Endothelial cell of umbilical vein (primary cell): ENCODE measurements around the gene FLRT2. TPM values are rescaled to one million over a fixed set of nuclear protein-coding genes. Genes with fewer than 3 reads are reported as not detected.

ENCODE experiments used
- BruUV-seq: library from RNA; stranded (reverse); fragments of 400-500 nt; replicated peaks from 2 replicates; lab custom pipeline; 2021; lab: Mats Ljungman, UMichigan
- CTCF ChIA-PET: fragments of 300-600, 350-600 bp; sonication (Branson Sonifier 250); formaldehyde crosslinking; loops from one replicate; lab custom pipeline; 2021; ENCODE audit warnings: antibody characterized with exemption, inconsistent platforms; lab: Charles Lee
- POLR2A ChIA-PET: fragments of 300-600, 350-600 bp; sonication (Branson Sonifier 250); formaldehyde crosslinking; loops from one replicate; lab custom pipeline; 2021; ENCODE audit warnings: antibody characterized with exemption, inconsistent platforms; lab: Charles Lee
- DNase-seq: peaks from one replicate; pipeline ENCODE4 v3.0.0-alpha.2; 2011; ENCODE audit warnings: low read depth, low spot score
- FAIRE-seq: peaks from 2 replicates; lab custom pipeline; 2011; peaks lifted over from hg19 to GRCh38; lab: Jason Lieb, UNC
- H2AFZ ChIP-seq: 2 replicates; pipeline ENCODE4 v1.6.0; 2012; ENCODE audit warnings: low read depth, low read length, control low read depth, inconsistent platforms
- H3K27ac ChIP-seq: 2 replicates; pipeline ENCODE4 v1.5.1; 2011; ENCODE audit warnings: low read depth, mild to moderate bottlenecking, control low read depth, low read length, moderate library complexity; ENCODE audit not compliant: insufficient read depth
- H3K27me3 ChIP-seq, 2 experiments: 2 replicates each; pipeline versions ENCODE4 v1.6.0 to v1.6.1; 2011; ENCODE audit warnings: low read length in 2 of 2, mixed read lengths in 1 of 2; ENCODE audit not compliant: control insufficient read depth in 2 of 2, insufficient read depth in 2 of 2
- H3K36me3 ChIP-seq, 2 experiments: 2 replicates in 1 of 2; 3 replicates in 1 of 2; pipeline ENCODE4 v1.5.1; 2011; ENCODE audit warnings: low read length in 2 of 2, mild to moderate bottlenecking in 1 of 2, moderate library complexity in 1 of 2; ENCODE audit not compliant: control insufficient read depth in 2 of 2, insufficient read depth in 2 of 2; ENCODE audit errors: extremely low read depth in 1 of 2
- H3K4me1 ChIP-seq: 3 replicates; pipeline ENCODE4 v1.5.1; 2011; ENCODE audit warnings: mild to moderate bottlenecking, low read length; ENCODE audit not compliant: control insufficient read depth, insufficient read depth; ENCODE audit errors: extremely low read depth
- H3K4me2 ChIP-seq: 2 replicates; pipeline ENCODE4 v1.6.1; 2011; ENCODE audit warnings: low read length, control low read depth, mixed read lengths; ENCODE audit not compliant: insufficient read depth
- H3K4me3 ChIP-seq, 3 experiments: fragments of 200-600 bp in 1 of 3; sonication (generic), shearing (Covaris generic) in 1 of 3; replicated peaks in 1 of 3; 2 replicates each; pipeline ENCODE4 v1.5.1; 2011 to 2016; ENCODE audit warnings: control low read depth in 3 of 3, low read length in 3 of 3, mild to moderate bottlenecking in 2 of 3, inconsistent platforms in 1 of 3, low read depth in 1 of 3, moderate library complexity in 1 of 3; ENCODE audit not compliant: insufficient read depth in 1 of 3
- H3K79me2 ChIP-seq: 2 replicates; pipeline ENCODE4 v1.6.0; 2012; ENCODE audit warnings: low read length, inconsistent platforms; ENCODE audit not compliant: control insufficient read depth, insufficient read depth
- H3K9ac ChIP-seq: replicated peaks from 2 replicates; pipeline ENCODE3; 2011; ENCODE audit warnings: low read length, control low read depth; ENCODE audit not compliant: insufficient read depth; ENCODE audit errors: extremely low read depth
- H3K9me1 ChIP-seq: replicated peaks from 3 replicates; pipeline ENCODE4 v1.6.0; 2011; ENCODE audit warnings: mild to moderate bottlenecking, low read length; ENCODE audit not compliant: control insufficient read depth, insufficient read depth; ENCODE audit errors: extremely low read depth
- H3K9me3 ChIP-seq: replicated peaks from 2 replicates; pipeline ENCODE4 v1.5.1; 2012; ENCODE audit warnings: low read length, inconsistent platforms; ENCODE audit not compliant: control insufficient read depth, insufficient read depth
- H4K20me1 ChIP-seq: replicated peaks from 2 replicates; pipeline ENCODE3; 2011; ENCODE audit warnings: mild to moderate bottlenecking, low read length; ENCODE audit not compliant: control insufficient read depth, insufficient read depth; ENCODE audit errors: extremely low read depth
- CTCF ChIP-seq, 2 donors: IDR thresholded peaks; 1 replicate in 1 of 2; 2 replicates in 1 of 2; pipeline ENCODE4 v1.5.1; 2011; ENCODE audit warnings: low read length in 2 of 2, mild to moderate bottlenecking in 2 of 2, moderate library complexity in 2 of 2, control low read depth in 1 of 2, inconsistent platforms in 1 of 2, low read depth in 1 of 2; ENCODE audit not compliant: insufficient read depth in 1 of 2; ENCODE audit errors: extremely low read depth in 1 of 2
- EZH2 ChIP-seq: IDR thresholded peaks from 2 replicates; pipeline ENCODE4 v1.6.1; 2012; ENCODE audit warnings: borderline replicate concordance, low read depth, mild to moderate bottlenecking, moderate library complexity, low read length, inconsistent platforms; ENCODE audit not compliant: severe bottlenecking
- FOS ChIP-seq: IDR thresholded peaks from 2 replicates; pipeline ENCODE4 v1.6.1; 2011; ENCODE audit warnings: mild to moderate bottlenecking, low read length, moderate library complexity, borderline replicate concordance; ENCODE audit not compliant: insufficient read depth
- GATA2 ChIP-seq: IDR thresholded peaks from 2 replicates; pipeline ENCODE4 v1.7.0; 2011; ENCODE audit warnings: low read depth, mild to moderate bottlenecking, moderate library complexity, mixed read lengths, low read length; ENCODE audit not compliant: insufficient read length, insufficient read depth
- JUN ChIP-seq: IDR thresholded peaks from 2 replicates; pipeline ENCODE4 v1.6.1; 2011; ENCODE audit warnings: borderline replicate concordance, low read depth; ENCODE audit not compliant: insufficient read length, insufficient read depth
- MAX ChIP-seq: IDR thresholded peaks from 2 replicates; pipeline ENCODE4 v1.6.1; 2011; ENCODE audit not compliant: insufficient read depth, insufficient read length
- MYC ChIP-seq: IDR thresholded peaks from one replicate; pipeline ENCODE4 v1.6.1; 2011; ENCODE audit warnings: mild to moderate bottlenecking, low read depth, low read length
- POLR2A ChIP-seq: IDR thresholded peaks from 2 replicates; pipeline ENCODE4 v1.6.1; 2012; ENCODE audit warnings: low read depth, mild to moderate bottlenecking, control low read depth, low read length
- POLR2AphosphoS5 ChIP-seq: IDR thresholded peaks from 2 replicates; pipeline ENCODE4 v1.6.1; 2012; ENCODE audit warnings: low read depth, mild to moderate bottlenecking, control low read depth, low read length, moderate library complexity; ENCODE audit not compliant: insufficient read depth
- dilution Hi-C: fragments of 300-500 bp; cut with MboI; formaldehyde crosslinking; loops from one replicate; pipeline ENCODE4 v1.15.0; 2019; ENCODE audit warnings: low sequenced_read_pairs; ENCODE audit not compliant: extremely low pct_ligation_motif_present
- intact Hi-C: fragments of 100-400 bp; cut with micrococcal nuclease; formaldehyde crosslinking; loops from one replicate; pipeline ENCODE4 v1.10.0; 2022
- polyA plus RNA-seq, 4 experiments: library from polyadenylated mRNA; depleted of rRNA in 3 of 4; stranded (reverse) in 3 of 4; unstranded in 1 of 4; fragments of >200 nt; gene quantifications; 2 replicates each; pipeline versions ENCODE4 v1.2.1 to v1.2.3, GENCODE V29; 2011 to 2012; ENCODE audit warnings: missing spikeins in 1 of 4
- total RNA-seq: library from RNA; stranded (reverse); gene quantifications from 2 replicates; pipeline ENCODE4 v1.2.3, GENCODE V29; 2021

FLRT2 gene
- total and polyA plus RNA-seq, 2 donors (not counting 3 experiments of a cell fraction or from before 2014, with no cell fraction given), result 202 to 229 TPM

GRCh38 chr14:85597701-85598100 lies 67.8 kb downstream of the FLRT2 start:
- Histone ChIP-seq H3K9me1 (no peaks in the 10 kb centered on the region), H2AFZ (no peak overlapping the region), H3K36me3 (peaks cover 0 to 5% of the 10 kb centered on the region in 2 experiments), H3K9ac (no peak overlapping the region), H3K4me3 (no peak overlapping the region), H3K9me3 (no peaks in the 10 kb centered on the region), H3K27me3 (no peaks in the 10 kb centered on the region), H3K4me1 (no peaks in the 10 kb centered on the region), H3K4me2 (no peak overlapping the region), H4K20me1 (no peaks in the 10 kb centered on the region), H3K27ac (no peak overlapping the region), H3K79me2 (no peaks in the 10 kb centered on the region)
- dilution Hi-C loops (no loop called here), intact Hi-C loops (no loop called here)
- ChIA-PET CTCF (interaction anchor here (1.6 to 2.0 kb wide), 3 partner anchors 10 to 61 kb away, joined by 4 to 11 read pairs (median 7); no protein-coding TSS in a partner anchor), POLR2A (no interaction called here)
- TF ChIP-seq MYC (no peak), CTCF (IDR thresholded peaks at IDR 0.05; ENCODE audit: extremely low read depth in 1 of 2, insufficient read depth in 1 of 2, low read depth in 1 of 2, low read length in 2 of 2) (no peak), GATA2 (no peak), FOS (no peak), POLR2A (no peak), EZH2 (no peak), MAX (no peak), POLR2AphosphoS5 (no peak), JUN (no peak)
- DNase-seq (no peak), FAIRE-seq (no peak)
- BruUV-seq, result no TSS peak
